Transverse colon (tissue), 4 donors: ENCODE measurements around the gene HSD11B2. TPM values are rescaled to one million over a fixed set of nuclear protein-coding genes. Genes with fewer than 3 reads are reported as not detected.

Experiments
- DNase-seq: peaks from one replicate; pipeline ENCODE4 v3.0.0-alpha.2; 2019
- H3K27ac ChIP-seq, 4 donors: fragments of 200-600 bp; sonication (generic); 2 replicates each; pipeline ENCODE4 v1.5.1; 2016 to 2018; ENCODE audit warnings: inconsistent platforms in 4 of 4
- H3K27me3 ChIP-seq: fragments of 200-600 bp; sonication (generic); 2 replicates; pipeline ENCODE4 v1.5.1; 2017; ENCODE audit warnings: inconsistent platforms
- H3K36me3 ChIP-seq, 4 donors: fragments of 200-600 bp; sonication (generic); 2 replicates each; pipeline ENCODE4 v1.5.1; 2017 to 2019; ENCODE audit warnings: inconsistent platforms in 4 of 4
- H3K4me1 ChIP-seq, 4 donors: fragments of 200-600 bp; sonication (generic); 2 replicates each; pipeline ENCODE4 v1.5.1; 2017 to 2020; ENCODE audit warnings: inconsistent platforms in 4 of 4
- H3K4me3 ChIP-seq, 4 donors: fragments of 200-600 bp; sonication (generic); 1 replicate in 1 of 4; 2 replicates in 3 of 4; pipeline versions ENCODE4 v1.5.1 to v1.6.1; 2017 to 2019; ENCODE audit warnings: inconsistent platforms in 4 of 4
- H3K9me3 ChIP-seq, 2 donors: fragments of 200-600 bp; sonication (generic); 2 replicates each; pipeline ENCODE4 v1.5.1; 2017 to 2019; ENCODE audit warnings: inconsistent platforms in 2 of 2
- CTCF ChIP-seq, 5 experiments: fragments of 200-600 bp in 3 of 5; fragments of 450-650 bp in 2 of 5; sonication (generic) in 3 of 5; IDR thresholded peaks; 1 replicate in 2 of 5; 2 replicates in 3 of 5; pipeline ENCODE4 v1.5.1; 2016 to 2017; ENCODE audit warnings: antibody characterized with exemption in 5 of 5, inconsistent platforms in 3 of 5, mild to moderate bottlenecking in 2 of 5, moderate library complexity in 1 of 5
- EP300 ChIP-seq: sonication (generic); formaldehyde crosslinking; IDR thresholded peaks from one replicate; pipeline ENCODE4 v1.6.1; 2017; ENCODE audit warnings: antibody characterized with exemption, low read depth
- POLR2A ChIP-seq: fragments of 450-650 bp; IDR thresholded peaks from one replicate; pipeline ENCODE4 v1.6.1; 2016; ENCODE audit warnings: antibody characterized with exemption, mild to moderate bottlenecking, moderate library complexity
- POLR2AphosphoS5 ChIP-seq, 3 donors: sonication (generic); formaldehyde crosslinking; IDR thresholded peaks; one replicate each; pipeline ENCODE4 v1.6.1; 2016; ENCODE audit warnings: antibody characterized with exemption in 3 of 3
- whole genome bisulfite sequencing, 2 donors: methylation state at CpG; one replicate each; pipeline ENCODE4 v1.1.5; 2018; ENCODE audit warnings: low coverage in 1 of 2; 5-methylcytosine and 5-hydroxymethylcytosine counted together
- in situ Hi-C, 4 donors: fragments of 200-750 bp; cut with MboI; loops; one replicate each; pipeline versions ENCODE4 v1.15.0 to v1.15.1; 2017; ENCODE audit warnings: low sequenced_read_pairs in 3 of 4, low pct_ligation_motif_present in 1 of 4, low pct_unique_long_range_greater_than_20kb in 1 of 4
- intact Hi-C: fragments of 100-400 bp; cut with DNase I; formaldehyde crosslinking; loops from one replicate; pipeline ENCODE4 v1.15.1; 2023; ENCODE audit warnings: low total_unique reads
- total RNA-seq, 4 donors: library from RNA; depleted of rRNA; stranded (reverse); fragments of >200 nt; gene quantifications; one replicate each; pipeline ENCODE4 v1.1.0, GENCODE V29; 2016

The HSD11B2 gene
- total RNA-seq, 4 donors from 2014 or later: 667 to 1,081 (median 790) TPM

GRCh38 chr16:67387479-67388079, 43.3 kb upstream of the HSD11B2 start:
- TF ChIP-seq POLR2AphosphoS5 (IDR thresholded peaks at IDR 0.05) (no peak), EP300 (no peak), POLR2A (no peak), CTCF (IDR thresholded peaks at IDR 0.05) (no peak)
- H3K4me3 ChIP-seq: no peak overlapping the region
- H3K36me3 ChIP-seq: no peaks in the 10 kb centered on the region
- intact Hi-C loops (no loop called here), in situ Hi-C loops (loop anchor here in 2 of 4 donors (25.0 kb wide), 2 partner anchors 100 to 425 kb away; partner anchors contain the start of genes CES3 (in 1 of the 2) and PLEKHG4 (in 1 of the 2))
- DNase-seq: no peak
- no peaks in the 10 kb centered on the region for H3K27me3 ChIP-seq
- H3K4me1 ChIP-seq: peaks cover 0 to 18% (median 13%) of the 10 kb centered on the region in 4 donors
- H3K9me3 ChIP-seq: no peaks in the 10 kb centered on the region
- WGBS, 2 donors: 90 to 91% methylated on average over 2 to 8 of the region's 8 CpGs
- H3K27ac ChIP-seq: no peak overlapping the region

DNA sequence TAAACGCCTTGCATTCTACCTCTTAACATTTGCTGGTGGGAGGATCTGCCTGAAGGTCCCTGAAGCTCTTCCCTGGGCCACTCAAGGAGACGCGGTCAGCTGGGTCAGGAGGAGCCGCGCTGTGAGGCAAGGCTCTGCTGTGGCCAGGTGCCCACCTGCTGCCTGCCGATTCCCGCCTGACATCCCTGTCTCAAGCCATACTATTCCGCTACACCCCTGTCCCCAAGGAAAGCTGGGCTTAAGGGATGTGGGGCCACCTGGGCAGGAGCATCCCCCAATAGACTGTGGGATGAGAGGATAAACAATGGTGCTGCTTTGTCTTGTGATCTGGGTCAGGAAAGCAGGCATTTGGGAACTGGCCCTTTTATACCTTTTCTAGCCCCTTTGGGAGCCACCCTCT, 42.7 kb upstream of the HSD11B2 start:
- no peaks in the 10 kb centered on the region for H3K27me3 ChIP-seq

DNA sequence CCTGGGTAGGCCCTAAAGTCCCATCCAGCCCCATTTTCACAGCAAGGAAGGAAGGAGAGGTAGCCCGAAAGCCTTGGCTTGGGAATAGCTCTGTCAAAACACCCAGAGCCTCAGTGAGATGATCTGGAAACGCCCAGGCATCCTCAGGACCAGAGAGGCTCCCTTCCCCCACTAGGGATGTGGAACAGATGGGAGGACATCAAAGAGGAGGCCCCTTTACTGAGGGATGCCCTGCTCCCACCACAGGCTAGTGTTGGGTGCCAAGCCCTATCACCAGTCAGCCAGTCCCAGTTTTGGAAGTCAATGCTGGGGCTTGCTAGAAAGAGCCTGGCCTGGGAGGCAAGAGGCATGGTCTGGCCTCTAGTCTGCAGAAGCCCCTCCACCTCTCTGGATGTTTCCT, 42.3 kb upstream of the HSD11B2 start:
- no peak for TF ChIP-seq EP300
- TF ChIP-seq POLR2A: no peak
- no peak for TF ChIP-seq CTCF (IDR thresholded peaks at IDR 0.05)
- no peak for TF ChIP-seq POLR2AphosphoS5 (IDR thresholded peaks at IDR 0.05)
- no peak for DNase-seq
- Histone ChIP-seq H3K9me3 (no peaks in the 10 kb centered on the region), H3K27me3 (no peaks in the 10 kb centered on the region), H3K4me3 (no peak overlapping the region), H3K36me3 (no peaks in the 10 kb centered on the region), H3K27ac (no peak overlapping the region), H3K4me1 (peaks cover 6 to 27% (median 21%) of the 10 kb centered on the region in 4 donors)
- intact Hi-C loops (no loop called here), in situ Hi-C loops (loop anchor here in 2 of 4 donors (25.0 kb wide), 2 partner anchors 101 to 426 kb away; partner anchors contain the start of genes CES3 (in 1 of the 2) and PLEKHG4 (in 1 of the 2))
- WGBS, 2 donors: 80 to 86% methylated on average over 1 to 2 of the region's 2 CpGs

More for the DNA sequence above, 42.7 kb upstream of the HSD11B2 start:
- no peak overlapping the region for H3K4me3 ChIP-seq
- H3K36me3 ChIP-seq: no peaks in the 10 kb centered on the region
- H3K9me3 ChIP-seq: no peaks in the 10 kb centered on the region
- peaks cover 3 to 24% (median 19%) of the 10 kb centered on the region in 4 donors for H3K4me1 ChIP-seq
- in situ Hi-C loops: loop anchor here in 2 of 4 donors (25.0 kb wide), 2 partner anchors 101 to 426 kb away; partner anchors contain the start of genes CES3 (in 1 of the 2) and PLEKHG4 (in 1 of the 2)
- DNase-seq: no peak
- TF ChIP-seq EP300 (no peak), CTCF (IDR thresholded peaks at IDR 0.05) (no peak)
- WGBS, 2 donors: 91% methylated on average over 3 to 8 of the region's 8 CpGs
- H3K27ac ChIP-seq: no peak overlapping the region
- intact Hi-C loops: no loop called here

- no peak for TF ChIP-seq EP300
- no peak for TF ChIP-seq CTCF (IDR thresholded peaks at IDR 0.05)
- TF ChIP-seq POLR2A: no peak
- no peak for TF ChIP-seq POLR2AphosphoS5 (IDR thresholded peaks at IDR 0.05)
- Histone ChIP-seq H3K4me1 (peaks cover 13 to 40% (median 27%) of the 10 kb centered on the region in 4 donors), H3K36me3 (no peaks in the 10 kb centered on the region), H3K4me3 (no peak overlapping the region), H3K27me3 (no peaks in the 10 kb centered on the region), H3K9me3 (no peaks in the 10 kb centered on the region), H3K27ac (no peak overlapping the region)
- intact Hi-C loops (no loop called here), in situ Hi-C loops (loop anchor here in 2 of 4 donors (25.0 kb wide), 2 partner anchors 103 to 428 kb away; partner anchors contain the start of genes CES3 (in 1 of the 2) and PLEKHG4 (in 1 of the 2))
- 85% methylated on average over 27 of the region's 27 CpGs; no CpG with 5 or more reads in 1 of the 2 donors for WGBS, 2 donors
- DNase-seq: no peak
These were observed 40.8 kb upstream of the HSD11B2 start for GRCh38 chr16:67389911-67390815.
